ENCODE data around the gene MIP.

GRCh38 chr12:56488041-56488955 lies 33.8 kb upstream of the MIP start, which contains the start of gene GLS2:
- no peak for TF ChIP-seq POLR2AphosphoS5 (IDR thresholded peaks at IDR 0.05; ENCODE audit: low read length)
- TF ChIP-seq ASH2L (IDR thresholded peaks at IDR 0.05; ENCODE audit: borderline replicate concordance, low read depth), result no peak
- TF ChIP-seq YBX1 (IDR thresholded peaks at IDR 0.05), result no peak
- TF ChIP-seq ZNF622 (IDR thresholded peaks at IDR 0.05), result no peak
- no peak for TF ChIP-seq HDGF (IDR thresholded peaks at IDR 0.05)
- no peak for TF ChIP-seq CTCF (IDR thresholded peaks at IDR 0.05 in 2 of 3, conservative IDR thresholded peaks at IDR 0.05 in 1 of 3; ENCODE audit: control insufficient read depth in 2 of 3, extremely low read depth in 1 of 3, insufficient read depth in 1 of 3, low read depth in 3 of 3, low read length in 3 of 3)
- no peak for TF ChIP-seq PML (IDR thresholded peaks at IDR 0.05; ENCODE audit: low read length)
- TF ChIP-seq ETV6 (conservative IDR thresholded peaks at IDR 0.05 in 1 of 2, IDR thresholded peaks at IDR 0.05 in 1 of 2; ENCODE audit: borderline replicate concordance in 1 of 2, low read depth in 1 of 2), result no peak
- no peak for TF ChIP-seq SIX5 (IDR thresholded peaks at IDR 0.05; ENCODE audit: low read depth, low read length, severe bottlenecking)
- TF ChIP-seq STAT1 (conservative IDR thresholded peaks at IDR 0.05), result no peak
- TF ChIP-seq ZNF687 (IDR thresholded peaks at IDR 0.05), result no peak
- TF ChIP-seq ATF2 (IDR thresholded peaks at IDR 0.05; ENCODE audit: low read length), result no peak
- no peak for TF ChIP-seq EP300 (IDR thresholded peaks at IDR 0.05; ENCODE audit: borderline replicate concordance in 1 of 2, control insufficient read depth in 1 of 2, low read depth in 2 of 2, low read length in 2 of 2)

Measured in GM12878 (cell line).